Activated T-cell treated with anti-CD3 and anti-CD28 coated beads, Interleukin-2, amount 50 U/mL, for 72 hours (primary cell): ENCODE measurements around the gene FHL2. TPM values are rescaled to one million over a fixed set of nuclear protein-coding genes. Genes with fewer than 3 reads are reported as not detected.

Experiments
- ATAC-seq, 2 donors: fragments of 150-1000 bp; cut with Tn5 transposase; replicated peaks in 1 of 2; 2 replicates each; pipeline ENCODE4 v1.10.0; 2021; ENCODE audit warnings: moderate library complexity in 2 of 2, mild to moderate bottlenecking in 1 of 2
- DNase-seq, 2 donors: peaks; one replicate each; pipeline ENCODE4 v3.0.0; 2021 to 2022; ENCODE audit warnings: mixed read lengths in 1 of 2
- H3K27ac Mint-ChIP-seq: one replicate; pipeline ENCODE4 v1.8.0; 2022; ENCODE audit warnings: mild to moderate bottlenecking, moderate library complexity, mixed read lengths
- H3K27me3 Mint-ChIP-seq: one replicate; pipeline ENCODE4 v1.8.0; 2022; ENCODE audit warnings: low read depth, mixed read lengths
- H3K36me3 Mint-ChIP-seq, 2 donors: one replicate each; pipeline ENCODE4 v1.8.0; 2022; ENCODE audit warnings: mixed read lengths in 2 of 2, mild to moderate bottlenecking in 1 of 2; ENCODE audit not compliant: insufficient read depth in 2 of 2
- H3K4me1 Mint-ChIP-seq: one replicate; pipeline ENCODE4 v1.8.0; 2022; ENCODE audit warnings: low read depth, mixed read lengths
- H3K4me3 Mint-ChIP-seq, 2 donors: one replicate each; pipeline ENCODE4 v1.8.0; 2022; ENCODE audit warnings: mild to moderate bottlenecking in 2 of 2, mixed read lengths in 2 of 2, moderate library complexity in 2 of 2
- H3K9me3 Mint-ChIP-seq, 2 donors: one replicate each; pipeline ENCODE4 v1.8.0; 2022; ENCODE audit warnings: mixed read lengths in 2 of 2
- total RNA-seq, 2 donors: library from RNA; stranded (reverse); gene quantifications; one replicate each; pipeline ENCODE4 v1.2.3, GENCODE V29; 2022

Gene FHL2
- total RNA-seq, 2 donors from 2014 or later = 2.2 to 7.1 TPM

- peaks cover 32% of the 10 kb centered on the region for H3K27me3 Mint-ChIP-seq
These were observed 3.0 kb upstream of the FHL2 start for GRCh38 chr2:105401867-105402266.

GRCh38 chr2:105400138-105400540 is 1.3 kb upstream of the FHL2 start:
- no peaks in the 10 kb centered on the region for H3K9me3 Mint-ChIP-seq
- DNase-seq (no peak), ATAC-seq (no peak)
- no peaks in the 10 kb centered on the region for H3K36me3 Mint-ChIP-seq
- H3K4me3 Mint-ChIP-seq = peak overlapping the region in 1 of 2 donors; percentile 29
- H3K27me3 Mint-ChIP-seq = peaks cover 17% of the 10 kb centered on the region
- H3K4me1 Mint-ChIP-seq = peaks cover 7% of the 10 kb centered on the region
- H3K27ac Mint-ChIP-seq = no peak overlapping the region

More at GRCh38 chr2:105401867-105402266, 3.0 kb upstream of the FHL2 start:
- H3K27ac Mint-ChIP-seq = no peak overlapping the region
- no peak for ATAC-seq
- DNase-seq = no peak
- H3K4me1 Mint-ChIP-seq = no peaks in the 10 kb centered on the region
- no peak overlapping the region for H3K4me3 Mint-ChIP-seq
- no peaks in the 10 kb centered on the region for H3K9me3 Mint-ChIP-seq
- H3K36me3 Mint-ChIP-seq = no peaks in the 10 kb centered on the region

- ATAC-seq = no peak
- no peak overlapping the region for H3K27ac Mint-ChIP-seq
- H3K4me3 Mint-ChIP-seq = peak overlapping the region; percentile 77 to 89
- peaks cover 9% of the 10 kb centered on the region for H3K4me1 Mint-ChIP-seq
- H3K36me3 Mint-ChIP-seq = no peaks in the 10 kb centered on the region
- H3K27me3 Mint-ChIP-seq = peaks cover 11% of the 10 kb centered on the region
- no peak for DNase-seq
- no peaks in the 10 kb centered on the region for H3K9me3 Mint-ChIP-seq
These were observed 483 bp upstream of the FHL2 start for GRCh38 chr2:105399207-105399861.

- H3K4me3 Mint-ChIP-seq = peak overlapping the region; percentile 77 to 89
- ATAC-seq (no peak), DNase-seq (no peak)
- no peak overlapping the region for H3K27ac Mint-ChIP-seq
- H3K9me3 Mint-ChIP-seq = no peaks in the 10 kb centered on the region
- H3K4me1 Mint-ChIP-seq = peaks cover 11% of the 10 kb centered on the region
- no peaks in the 10 kb centered on the region for H3K36me3 Mint-ChIP-seq
- H3K27me3 Mint-ChIP-seq = peaks cover 11% of the 10 kb centered on the region
These were observed 907 bp downstream of the FHL2 start for GRCh38 chr2:105397953-105398335.

- no peaks in the 10 kb centered on the region for H3K36me3 Mint-ChIP-seq
- H3K9me3 Mint-ChIP-seq = no peaks in the 10 kb centered on the region
- no peak overlapping the region for H3K27ac Mint-ChIP-seq
- peak overlapping the region in 1 of 2 donors; percentile 22 for H3K4me3 Mint-ChIP-seq
- H3K27me3 Mint-ChIP-seq = peaks cover 11% of the 10 kb centered on the region
- no peak for DNase-seq
- no peak for ATAC-seq
- peaks cover 11% of the 10 kb centered on the region for H3K4me1 Mint-ChIP-seq
These were observed 1.7 kb downstream of the FHL2 start for GRCh38 chr2:105397025-105397722.

GRCh38 chr2:105396254-105397024 is 2.4 kb downstream of the FHL2 start:
- DNase-seq = peak; percentile 49 to 73

GRCh38 chr2:105395691-105396090 is 3.2 kb downstream of the FHL2 start:
- Mint-ChIP-seq H3K36me3 (no peaks in the 10 kb centered on the region), H3K4me3 (no peak overlapping the region), H3K9me3 (no peaks in the 10 kb centered on the region), H3K4me1 (peaks cover 11% of the 10 kb centered on the region), H3K27me3 (peaks cover 11% of the 10 kb centered on the region), H3K27ac (no peak overlapping the region)
- ATAC-seq (no peak), DNase-seq (no peak)

More at GRCh38 chr2:105396254-105397024, 2.4 kb downstream of the FHL2 start:
- Mint-ChIP-seq H3K27me3 (peaks cover 11% of the 10 kb centered on the region), H3K9me3 (no peaks in the 10 kb centered on the region), H3K4me3 (no peak overlapping the region), H3K4me1 (peaks cover 11% of the 10 kb centered on the region), H3K36me3 (no peaks in the 10 kb centered on the region), H3K27ac (no peak overlapping the region)
- peak; percentile 68 to 69 for ATAC-seq

GRCh38 chr2:105394951-105395611 is 3.8 kb downstream of the FHL2 start:
- no peaks in the 10 kb centered on the region for H3K36me3 Mint-ChIP-seq
- no peak overlapping the region for H3K27ac Mint-ChIP-seq
- H3K9me3 Mint-ChIP-seq = no peaks in the 10 kb centered on the region
- peaks cover 11% of the 10 kb centered on the region for H3K4me1 Mint-ChIP-seq
- peaks cover 9% of the 10 kb centered on the region for H3K27me3 Mint-ChIP-seq
- DNase-seq (no peak), ATAC-seq (no peak)
- H3K4me3 Mint-ChIP-seq = no peak overlapping the region

GRCh38 chr2:105393373-105394055 is 5.3 kb downstream of the FHL2 start:
- Mint-ChIP-seq H3K27ac (no peak overlapping the region), H3K4me3 (no peak overlapping the region), H3K4me1 (peaks cover 11% of the 10 kb centered on the region), H3K27me3 (no peaks in the 10 kb centered on the region), H3K36me3 (no peaks in the 10 kb centered on the region), H3K9me3 (no peaks in the 10 kb centered on the region)
- DNase-seq (no peak), ATAC-seq (no peak)

- no peak overlapping the region for H3K27ac Mint-ChIP-seq
- no peaks in the 10 kb centered on the region for H3K9me3 Mint-ChIP-seq
- peaks cover 11% of the 10 kb centered on the region for H3K4me1 Mint-ChIP-seq
These were observed 6.8 kb downstream of the FHL2 start for GRCh38 chr2:105391763-105392662.

GRCh38 chr2:105391058-105391627 is 7.7 kb downstream of the FHL2 start:
- H3K9me3 Mint-ChIP-seq = no peaks in the 10 kb centered on the region
- DNase-seq = no peak
- ATAC-seq = no peak
- H3K36me3 Mint-ChIP-seq = no peaks in the 10 kb centered on the region
- no peak overlapping the region for H3K27ac Mint-ChIP-seq
- no peaks in the 10 kb centered on the region for H3K27me3 Mint-ChIP-seq
- peaks cover 5% of the 10 kb centered on the region for H3K4me1 Mint-ChIP-seq
- no peak overlapping the region for H3K4me3 Mint-ChIP-seq

More at GRCh38 chr2:105391763-105392662, 6.8 kb downstream of the FHL2 start:
- Mint-ChIP-seq H3K4me3 (no peak overlapping the region), H3K36me3 (no peaks in the 10 kb centered on the region), H3K27me3 (no peaks in the 10 kb centered on the region)
- ATAC-seq (no peak), DNase-seq (no peak)
